HG02885 (cell line): ENCODE data around the gene MMP8.

Experiments used
- ATAC-seq: cut with Tn5 transposase; IDR thresholded peaks from one replicate; pipeline ENCODE4 v1.9.1; 2021; ENCODE audit warnings: mild to moderate bottlenecking; ENCODE audit not compliant: unreplicated experiment, poor library complexity

The MMP8 gene

DNA sequence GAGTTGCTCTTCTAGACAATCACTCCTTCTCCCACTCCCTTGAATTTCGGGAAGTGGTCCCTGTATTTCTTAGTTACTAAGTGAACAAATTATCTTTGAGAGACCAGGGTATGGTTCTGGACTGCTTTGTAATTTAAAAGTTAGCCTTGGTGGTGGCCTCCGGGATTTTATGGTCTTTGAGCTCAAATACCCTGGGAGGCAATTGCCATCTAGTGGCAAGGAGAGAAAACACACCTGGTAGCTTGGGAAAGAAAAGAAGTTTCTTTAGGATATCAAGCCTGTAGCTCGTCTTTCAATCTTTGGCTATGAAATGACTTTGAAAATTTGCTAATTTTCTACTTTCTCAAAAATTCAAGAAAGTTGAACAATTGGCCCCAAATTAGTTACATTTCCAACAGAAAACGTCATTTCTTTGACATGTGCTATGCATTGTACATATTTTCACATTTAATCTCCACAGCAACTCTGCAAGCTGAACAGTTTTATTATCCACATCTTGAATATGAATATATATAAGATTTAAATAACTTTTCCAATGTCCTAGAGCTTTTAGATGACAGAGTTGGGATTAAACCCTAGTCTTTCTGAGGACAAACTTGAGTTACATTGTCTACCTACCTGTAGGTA lies 58.3 kb downstream of the MMP8 start:
- ATAC-seq, result peak; percentile 65

DNA sequence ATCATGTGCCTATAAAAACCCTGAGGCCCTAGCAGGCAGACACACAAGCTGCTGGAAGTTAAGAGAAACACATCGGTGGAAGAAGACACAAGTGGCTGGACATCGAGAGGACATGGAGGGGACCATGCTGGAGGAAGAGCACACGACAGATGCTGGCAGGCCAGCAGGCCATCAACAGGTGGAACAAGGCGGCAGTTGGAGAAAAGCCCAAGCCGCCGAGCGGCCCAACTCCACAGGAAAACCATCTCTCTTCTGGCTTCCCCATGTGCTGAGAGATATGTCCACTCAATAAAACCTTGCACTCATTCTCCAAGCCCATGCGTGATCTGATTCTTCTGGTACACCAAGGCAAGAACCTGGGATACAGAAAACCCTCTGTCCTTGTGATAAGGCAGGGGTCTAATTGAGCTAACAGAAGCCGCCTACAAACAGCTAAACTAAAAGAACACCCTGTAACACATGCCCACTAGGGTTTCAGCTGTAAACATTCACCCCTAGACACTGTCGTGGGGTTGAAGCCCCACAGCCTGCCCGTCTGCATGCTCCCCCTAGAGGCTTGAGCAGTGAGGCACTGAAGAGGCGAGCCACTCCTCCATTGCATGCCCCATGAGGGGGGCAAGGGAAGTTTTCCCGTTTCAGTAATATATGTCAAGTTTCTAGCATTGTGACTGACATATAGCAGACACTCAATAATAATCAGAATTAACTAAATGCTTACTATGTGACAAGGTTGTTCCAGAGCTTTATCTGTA lies 60.6 kb downstream of the MMP8 start:
- ATAC-seq, result peak; percentile 68

GRCh38 chr11:102662607-102663006 lies 62.1 kb downstream of the MMP8 start:
- no peak for ATAC-seq
